Fibroblast of skin of scalp (primary cell): Measurements from ENCODE around the gene USP25.

Source experiments
- DNase-seq: peaks from one replicate; pipeline ENCODE4 v3.0.0-alpha.2; 2013

Gene USP25

GRCh38 chr21:15857740-15858139, 128.0 kb downstream of the USP25 start:
- no peak for DNase-seq

- DNase-seq = no peak
Observed at GRCh38 chr21:15860541-15860940, 130.8 kb downstream of the USP25 start.

- no peak for DNase-seq
Observed at GRCh38 chr21:15868940-15869339, 139.2 kb downstream of the USP25 start.

GRCh38 chr21:15870819-15871218, 141.0 kb downstream of the USP25 start:
- DNase-seq = no peak

- DNase-seq = no peak
Observed at GRCh38 chr21:15872236-15872635, 142.5 kb downstream of the USP25 start.

GRCh38 chr21:15874615-15875014, 144.8 kb downstream of the USP25 start:
- DNase-seq = peak; percentile 8

- DNase-seq = no peak
Observed at GRCh38 chr21:15875286-15875685, 145.5 kb downstream of the USP25 start.

GRCh38 chr21:15893902-15894301, 164.1 kb downstream of the USP25 start:
- DNase-seq = no peak

- peak; percentile 45 for DNase-seq
Observed at GRCh38 chr21:15894596-15894995, 164.8 kb downstream of the USP25 start.

GRCh38 chr21:15895142-15896106, 165.6 kb downstream of the USP25 start:
- DNase-seq = peak; percentile 37

- no peak for DNase-seq
Observed at GRCh38 chr21:15896501-15896900, 166.7 kb downstream of the USP25 start.

- no peak for DNase-seq
Observed at GRCh38 chr21:15904389-15904788, 174.6 kb downstream of the USP25 start.

- peak; percentile 73 for DNase-seq
Observed at GRCh38 chr21:15908187-15908586, 178.4 kb downstream of the USP25 start.

GRCh38 chr21:15928196-15928595, 198.4 kb downstream of the USP25 start:
- DNase-seq = no peak

GRCh38 chr21:15928686-15929425, 199.1 kb downstream of the USP25 start:
- DNase-seq = peak; percentile 13

- no peak for DNase-seq
Observed at GRCh38 chr21:15929536-15929935, 199.8 kb downstream of the USP25 start.
